ENCODE data around the gene PCCA.
"Not testable (repeated sequence)": the region's sequence is repeated elsewhere in the genome, so short reads cannot be mapped to it uniquely, and the experiment has no call there.

Gene PCCA

GRCh38 chr13:100298116-100298681 lies 209.3 kb downstream of the PCCA start:
- TF ChIP-seq POLR2A (IDR thresholded peaks at IDR 0.05; ENCODE audit: low read length) (no peak), GATA1 (IDR thresholded peaks at IDR 0.05; ENCODE audit: low read depth, low read length) (no peak)
- DNase-seq, result no peak

- no peak for DNase-seq
- TF ChIP-seq POLR2A (IDR thresholded peaks at IDR 0.05; ENCODE audit: low read length) (no peak), GATA1 (IDR thresholded peaks at IDR 0.05; ENCODE audit: low read depth, low read length) (no peak)
These were observed 209.8 kb downstream of the PCCA start for GRCh38 chr13:100298691-100299090.

GRCh38 chr13:100300243-100300642 lies 211.3 kb downstream of the PCCA start:
- no peak for DNase-seq
- TF ChIP-seq POLR2A (IDR thresholded peaks at IDR 0.05; ENCODE audit: low read length) (no peak), GATA1 (IDR thresholded peaks at IDR 0.05; ENCODE audit: low read depth, low read length) (no peak)

- TF ChIP-seq POLR2A (IDR thresholded peaks at IDR 0.05; ENCODE audit: low read length), result no peak
- TF ChIP-seq GATA1 (IDR thresholded peaks at IDR 0.05; ENCODE audit: low read depth, low read length), result no peak
- DNase-seq, result no peak
These were observed 211.8 kb downstream of the PCCA start for GRCh38 chr13:100300708-100301107.

- no peak for DNase-seq
- no peak for TF ChIP-seq POLR2A (IDR thresholded peaks at IDR 0.05; ENCODE audit: low read length)
- no peak for TF ChIP-seq GATA1 (IDR thresholded peaks at IDR 0.05; ENCODE audit: low read depth, low read length)
These were observed 212.5 kb downstream of the PCCA start for GRCh38 chr13:100301418-100301817.

GRCh38 chr13:100302391-100302790 lies 213.5 kb downstream of the PCCA start:
- TF ChIP-seq POLR2A (IDR thresholded peaks at IDR 0.05; ENCODE audit: low read length), result no peak
- TF ChIP-seq GATA1 (IDR thresholded peaks at IDR 0.05; ENCODE audit: low read depth, low read length), result no peak
- no peak for DNase-seq

GRCh38 chr13:100304229-100304628 lies 215.3 kb downstream of the PCCA start:
- TF ChIP-seq GATA1 (IDR thresholded peaks at IDR 0.05; ENCODE audit: low read depth, low read length) (no peak), POLR2A (IDR thresholded peaks at IDR 0.05; ENCODE audit: low read length) (no peak)
- no peak for DNase-seq

GRCh38 chr13:100305398-100305797 lies 216.5 kb downstream of the PCCA start:
- TF ChIP-seq POLR2A (IDR thresholded peaks at IDR 0.05; ENCODE audit: low read length) (no peak), GATA1 (IDR thresholded peaks at IDR 0.05; ENCODE audit: low read depth, low read length) (no peak)
- DNase-seq, result no peak

- no peak for DNase-seq
- TF ChIP-seq POLR2A (IDR thresholded peaks at IDR 0.05; ENCODE audit: low read length) (no peak), GATA1 (IDR thresholded peaks at IDR 0.05; ENCODE audit: low read depth, low read length) (no peak)
These were observed 217.1 kb downstream of the PCCA start for GRCh38 chr13:100306030-100306429.

GRCh38 chr13:100306434-100306999 lies 217.6 kb downstream of the PCCA start:
- no peak for TF ChIP-seq GATA1 (IDR thresholded peaks at IDR 0.05; ENCODE audit: low read depth, low read length)
- TF ChIP-seq POLR2A (IDR thresholded peaks at IDR 0.05; ENCODE audit: low read length), result no peak
- DNase-seq, result no peak

- TF ChIP-seq POLR2A (IDR thresholded peaks at IDR 0.05; ENCODE audit: low read length) (no peak), GATA1 (IDR thresholded peaks at IDR 0.05; ENCODE audit: low read depth, low read length) (no peak)
These were observed 225.4 kb downstream of the PCCA start for GRCh38 chr13:100314132-100314910.

GRCh38 chr13:100315522-100315921 lies 226.6 kb downstream of the PCCA start:
- TF ChIP-seq POLR2A (IDR thresholded peaks at IDR 0.05; ENCODE audit: low read length) (no peak), GATA1 (IDR thresholded peaks at IDR 0.05; ENCODE audit: low read depth, low read length) (no peak)
- no peak for DNase-seq

More at GRCh38 chr13:100314132-100314910, 225.4 kb downstream of the PCCA start:
- DNase-seq, result no peak

- not testable (repeated sequence) for DNase-seq
These were observed 229.6 kb downstream of the PCCA start for GRCh38 chr13:100318473-100318872.

GRCh38 chr13:100323937-100324336 lies 235.0 kb downstream of the PCCA start:
- DNase-seq, result no peak
- no peak for TF ChIP-seq GATA1 (IDR thresholded peaks at IDR 0.05; ENCODE audit: low read depth, low read length)
- no peak for TF ChIP-seq POLR2A (IDR thresholded peaks at IDR 0.05; ENCODE audit: low read length)

GRCh38 chr13:100330662-100331061 lies 241.8 kb downstream of the PCCA start:
- no peak for DNase-seq
- no peak for TF ChIP-seq GATA1 (IDR thresholded peaks at IDR 0.05; ENCODE audit: low read depth, low read length)
- no peak for TF ChIP-seq POLR2A (IDR thresholded peaks at IDR 0.05; ENCODE audit: low read length)

Measured in erythroblast (primary cell).